ENCODE measurements around the gene MTHFD2. TPM values are rescaled to one million over a fixed set of nuclear protein-coding genes. Genes with fewer than 3 reads are reported as not detected.

Gene MTHFD2
- polyA plus RNA-seq, 1 of the 3 experiments (the other 2 are of a cell fraction), result 68.6 TPM

DNA sequence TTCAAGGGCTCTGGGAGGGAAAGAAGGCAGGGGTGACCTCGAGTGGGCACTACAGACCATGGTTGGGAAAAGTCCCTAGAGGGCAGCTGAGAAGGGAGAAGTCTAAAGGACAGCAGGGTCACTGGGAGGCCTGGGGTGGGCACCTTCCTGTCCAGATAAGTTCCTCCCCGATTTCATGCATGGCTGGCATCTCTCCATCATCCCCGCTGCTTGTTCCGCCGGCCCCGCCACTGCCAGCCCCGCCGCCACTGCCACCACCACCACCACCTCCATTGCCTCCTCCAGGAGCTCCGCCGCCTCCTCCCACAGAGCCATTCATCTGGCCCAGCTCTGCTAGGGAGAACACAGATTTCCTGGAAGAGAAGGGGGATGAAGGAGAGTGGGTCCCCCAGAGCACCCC is 53.6 kb downstream of the MTHFD2 start:
- Histone ChIP-seq H3K9me2 (no peaks in the 10 kb centered on the region), H3K36me3 (replicated peaks in 1 of 2; ENCODE audit: control insufficient read depth in 1 of 2, insufficient read depth in 2 of 2, low read length in 1 of 2) (no peaks in the 10 kb centered on the region), H3K9me3 (no peaks in the 10 kb centered on the region), H2AFZ (ENCODE audit: low read depth) (no peak overlapping the region), H3K27me3 (ENCODE audit: insufficient read depth) (no peaks in the 10 kb centered on the region), H3K4me1 (ENCODE audit: control insufficient read depth in 1 of 2, insufficient read depth in 2 of 2, low read depth in 1 of 2, low read length in 1 of 2) (no peaks in the 10 kb centered on the region), H3F3A (replicated peaks; ENCODE audit: insufficient read depth) (no peaks in the 10 kb centered on the region), H3K4me3 (ENCODE audit: low read depth in 2 of 2, low read length in 1 of 2) (no peak overlapping the region), H3K79me2 (ENCODE audit: insufficient read depth) (no peaks in the 10 kb centered on the region), H3K4me2 (no peak overlapping the region), H4K20me1 (ENCODE audit: insufficient read depth) (no peaks in the 10 kb centered on the region), H3K27ac (ENCODE audit: low read depth in 2 of 2, low read length in 1 of 2) (no peak overlapping the region), H3K9ac (no peak overlapping the region)
- POLR2A ChIA-PET, result no interaction called here
- CTCF ChIA-PET, result interaction anchor here (1.8 to 7.0 kb wide), 3 partner anchors 20 to 140 kb away, joined by 6 to 125 read pairs (median 39); no protein-coding TSS in a partner anchor
- 68% methylated on average over 10 of the region's 10 CpGs for WGBS (ENCODE audit: low lambda C conversion rate)
- TF ChIP-seq ELF1 (IDR thresholded peaks at IDR 0.05) (no peak), TEAD4 (IDR thresholded peaks at IDR 0.05; ENCODE audit: borderline replicate concordance, insufficient read depth) (no peak), MEF2A (IDR thresholded peaks at IDR 0.05; ENCODE audit: borderline replicate concordance, low read depth) (no peak), CHD2 (IDR thresholded peaks at IDR 0.05; ENCODE audit: low read length, partially characterized antibody) (no peak), FOSL2 (IDR thresholded peaks at IDR 0.05; ENCODE audit: borderline replicate concordance, low read depth) (no peak), FOXJ3 (CRISPR knock-in tag; IDR thresholded peaks at IDR 0.05) (no peak), FOXM1 (IDR thresholded peaks at IDR 0.05; ENCODE audit: low read depth) (no peak), USF2 (IDR thresholded peaks at IDR 0.05; ENCODE audit: borderline replicate concordance, low read depth, low read length) (no peak), CTCF (IDR thresholded peaks at IDR 0.05) (no peak)
- TF ChIP-seq, protein P1, sequence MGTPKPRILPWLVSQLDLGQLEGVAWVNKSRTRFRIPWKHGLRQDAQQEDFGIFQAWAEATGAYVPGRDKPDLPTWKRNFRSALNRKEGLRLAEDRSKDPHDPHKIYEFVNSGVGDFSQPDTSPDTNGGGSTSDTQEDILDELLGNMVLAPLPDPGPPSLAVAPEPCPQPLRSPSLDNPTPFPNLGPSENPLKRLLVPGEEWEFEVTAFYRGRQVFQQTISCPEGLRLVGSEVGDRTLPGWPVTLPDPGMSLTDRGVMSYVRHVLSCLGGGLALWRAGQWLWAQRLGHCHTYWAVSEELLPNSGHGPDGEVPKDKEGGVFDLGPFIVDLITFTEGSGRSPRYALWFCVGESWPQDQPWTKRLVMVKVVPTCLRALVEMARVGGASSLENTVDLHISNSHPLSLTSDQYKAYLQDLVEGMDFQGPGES (IDR thresholded peaks at IDR 0.05; ENCODE audit: low read depth, low read length), result no peak
- no peak for DNase-seq

- ChIA-PET CTCF (interaction anchor here (1.0 to 7.0 kb wide), 2 partner anchors 82 to 429 kb away, joined by 3 to 125 read pairs; no protein-coding TSS in a partner anchor), POLR2A (no interaction called here)
- Histone ChIP-seq H3K4me2 (no peak overlapping the region), H2AFZ (ENCODE audit: low read depth) (no peak overlapping the region), H4K20me1 (ENCODE audit: insufficient read depth) (no peaks in the 10 kb centered on the region), H3K27ac (ENCODE audit: low read depth in 2 of 2, low read length in 1 of 2) (no peak overlapping the region), H3K9ac (no peak overlapping the region), H3K9me2 (no peaks in the 10 kb centered on the region), H3K36me3 (replicated peaks in 1 of 2; ENCODE audit: control insufficient read depth in 1 of 2, insufficient read depth in 2 of 2, low read length in 1 of 2) (no peaks in the 10 kb centered on the region), H3K27me3 (ENCODE audit: insufficient read depth) (no peaks in the 10 kb centered on the region), H3K9me3 (no peaks in the 10 kb centered on the region), H3F3A (replicated peaks; ENCODE audit: insufficient read depth) (no peaks in the 10 kb centered on the region), H3K4me1 (ENCODE audit: control insufficient read depth in 1 of 2, insufficient read depth in 2 of 2, low read depth in 1 of 2, low read length in 1 of 2) (no peaks in the 10 kb centered on the region), H3K79me2 (ENCODE audit: insufficient read depth) (no peaks in the 10 kb centered on the region), H3K4me3 (ENCODE audit: low read depth in 2 of 2, low read length in 1 of 2) (no peak overlapping the region)
- 75% methylated on average over 9 of the region's 9 CpGs for WGBS (ENCODE audit: low lambda C conversion rate)
- DNase-seq, result no peak
- TF ChIP-seq FOXM1 (IDR thresholded peaks at IDR 0.05; ENCODE audit: low read depth) (no peak), TCF12 (IDR thresholded peaks at IDR 0.05) (no peak)
Observed at GRCh38 chr2:74252862-74253261, 54.4 kb downstream of the MTHFD2 start.
